Embryonic facial prominence (tissue), 1 donor: ENCODE results near the gene DDX5.

ENCODE experiments used
- DNase-seq: peaks from one replicate; pipeline ENCODE4 v3.0.0-alpha.2; 2016; ENCODE audit errors: extremely low spot score

The DDX5 gene

GRCh38 chr17:64506201-64506575, at the start of gene DDX5:
DDX5 (minus strand) TSS chr17:64506289; CDS start chr17:64506119, 170 bp downstream.
- peak; percentile 96 for DNase-seq

- no peak for DNase-seq
Measured at GRCh38 chr17:64555281-64555680, 49.2 kb upstream of the DDX5 start.

- DNase-seq, result no peak
Measured at GRCh38 chr17:64554028-64554637, 48.0 kb upstream of the DDX5 start.

- DNase-seq, result no peak
Measured at GRCh38 chr17:64551461-64551860, 45.4 kb upstream of the DDX5 start.

- no peak for DNase-seq
Measured at GRCh38 chr17:64547319-64547718, 41.2 kb upstream of the DDX5 start.

- DNase-seq, result no peak
Measured at GRCh38 chr17:64546716-64547115, 40.6 kb upstream of the DDX5 start.

GRCh38 chr17:64544742-64545141, 38.7 kb upstream of the DDX5 start:
- no peak for DNase-seq

- DNase-seq, result no peak
Measured at GRCh38 chr17:64540118-64540776, 34.2 kb upstream of the DDX5 start.

- no peak for DNase-seq
Measured at GRCh38 chr17:64538508-64539130, 32.5 kb upstream of the DDX5 start.

GRCh38 chr17:64537488-64537887, 31.4 kb upstream of the DDX5 start:
- DNase-seq, result no peak

GRCh38 chr17:64536913-64537312, 30.8 kb upstream of the DDX5 start:
- no peak for DNase-seq

- no peak for DNase-seq
Measured at GRCh38 chr17:64535357-64535756, 29.3 kb upstream of the DDX5 start.

GRCh38 chr17:64534187-64534586, 28.1 kb upstream of the DDX5 start:
- no peak for DNase-seq

- no peak for DNase-seq
Measured at GRCh38 chr17:64533784-64534183, 27.7 kb upstream of the DDX5 start.

GRCh38 chr17:64532409-64532808, 26.3 kb upstream of the DDX5 start:
- no peak for DNase-seq

GRCh38 chr17:64531955-64532371, 25.9 kb upstream of the DDX5 start:
- no peak for DNase-seq

GRCh38 chr17:64529221-64529620, 23.1 kb upstream of the DDX5 start:
- no peak for DNase-seq

- no peak for DNase-seq
Measured at GRCh38 chr17:64527914-64528313, 21.8 kb upstream of the DDX5 start.

GRCh38 chr17:64520359-64520758, 14.3 kb upstream of the DDX5 start:
- no peak for DNase-seq

- DNase-seq, result no peak
Measured at GRCh38 chr17:64519601-64520000, 13.5 kb upstream of the DDX5 start.

GRCh38 chr17:64515829-64516228, 9.7 kb upstream of the DDX5 start:
- no peak for DNase-seq

GRCh38 chr17:64515419-64515818, 9.3 kb upstream of the DDX5 start:
- no peak for DNase-seq

GRCh38 chr17:64509179-64509578, 3.1 kb upstream of the DDX5 start:
- no peak for DNase-seq
